Smooth muscle cell (in vitro differentiated cells): ENCODE measurements around the gene NXPH2. TPM values are rescaled to one million over a fixed set of nuclear protein-coding genes. Genes with fewer than 3 reads are reported as not detected.

ENCODE experiments used
- DNase-seq: peaks from one replicate; lab custom pipeline; 2025; ENCODE audit not compliant: unreplicated experiment; lab: John Stamatoyannopoulos, UW
- H2AFZ ChIP-seq: fragments of 200-600 bp; sonication (generic); 2 replicates; pipeline ENCODE4 v1.6.0; 2016; ENCODE audit warnings: antibody characterized with exemption, low read depth, mild to moderate bottlenecking
- H3F3A ChIP-seq: fragments of 200-600 bp; sonication (generic); 2 replicates; pipeline ENCODE4 v1.6.0; 2017; ENCODE audit warnings: antibody characterized with exemption, low read depth
- H3K27ac ChIP-seq: fragments of 200-600 bp; sonication (generic); 2 replicates; pipeline ENCODE4 v1.5.1; 2016; ENCODE audit warnings: low read depth, mild to moderate bottlenecking
- H3K27me3 ChIP-seq: fragments of 200-600 bp; sonication (generic); 2 replicates; pipeline ENCODE4 v1.6.1; 2016; ENCODE audit warnings: low read depth, mild to moderate bottlenecking
- H3K36me3 ChIP-seq: fragments of 200-600 bp; sonication (generic); 2 replicates; pipeline ENCODE4 v1.5.1; 2016; ENCODE audit warnings: low read depth
- H3K4me1 ChIP-seq: fragments of 200-600 bp; sonication (generic); 2 replicates; pipeline ENCODE4 v1.5.1; 2016; ENCODE audit warnings: low read depth
- H3K4me2 ChIP-seq: fragments of 200-600 bp; sonication (generic); 2 replicates; pipeline ENCODE4 v1.6.0; 2016; ENCODE audit warnings: mild to moderate bottlenecking
- H3K4me3 ChIP-seq: fragments of 200-600 bp; sonication (generic); 2 replicates; pipeline ENCODE4 v1.5.1; 2016; ENCODE audit warnings: mild to moderate bottlenecking
- H3K79me2 ChIP-seq: fragments of 200-600 bp; sonication (generic); 2 replicates; pipeline ENCODE4 v1.6.0; 2016; ENCODE audit warnings: low read depth, mild to moderate bottlenecking
- H3K9ac ChIP-seq: fragments of 200-600 bp; sonication (generic); 2 replicates; pipeline ENCODE4 v1.6.0; 2016; ENCODE audit warnings: low read depth
- H3K9me3 ChIP-seq: fragments of 200-600 bp; sonication (generic); replicated peaks from 2 replicates; pipeline ENCODE4 v1.5.1; 2016; ENCODE audit warnings: low read depth
- H4K20me1 ChIP-seq: fragments of 200-600 bp; sonication (generic); 2 replicates; pipeline ENCODE4 v1.6.0; 2016; ENCODE audit warnings: low read depth
- WGBS: methylation state at CpG from one replicate; pipeline ENCODE4 v1.1.7; 2016; ENCODE audit warnings: low lambda C conversion rate; 5-methylcytosine and 5-hydroxymethylcytosine counted together
- polyA plus RNA-seq: library from polyadenylated mRNA; unstranded; fragments of >200 nt; fragmentation: Nextera tagmentation; extraction: Ambion mirVana; gene quantifications from 2 replicates; pipeline ENCODE4 v1.2.1, GENCODE V29; 2016
- total RNA-seq: library from RNA; depleted of rRNA; stranded (reverse); fragments of >200 nt; gene quantifications from 2 replicates; pipeline ENCODE4 v1.2.3, GENCODE V29; 2014
- TF ChIP-seq, protein P1 (sequence below): fragments of 200-600 bp; sonication (generic); IDR thresholded peaks from 2 replicates; pipeline ENCODE4 v1.5.1; 2017; ENCODE audit warnings: borderline replicate concordance, mild to moderate bottlenecking, antibody characterized with exemption; ENCODE audit not compliant: insufficient read depth, poor library complexity, severe bottlenecking

The NXPH2 gene
- total and polyA plus RNA-seq, 2 experiments from 2014 or later = not detected

- H3K27ac ChIP-seq = no peak overlapping the region
- H3K9me3 ChIP-seq = no peaks in the 10 kb centered on the region
- no peaks in the 10 kb centered on the region for H3K36me3 ChIP-seq
- H2AFZ ChIP-seq = peak overlapping the region; percentile 10
- no peak overlapping the region for H3K4me2 ChIP-seq
- no peaks in the 10 kb centered on the region for H3K79me2 ChIP-seq
- DNase-seq = no peak
- H3K4me3 ChIP-seq = no peak overlapping the region
- H3K27me3 ChIP-seq = no peaks in the 10 kb centered on the region
- no peak overlapping the region for H3K9ac ChIP-seq
- H3F3A ChIP-seq = no peaks in the 10 kb centered on the region
- H4K20me1 ChIP-seq = no peaks in the 10 kb centered on the region
- TF ChIP-seq, protein P1, sequence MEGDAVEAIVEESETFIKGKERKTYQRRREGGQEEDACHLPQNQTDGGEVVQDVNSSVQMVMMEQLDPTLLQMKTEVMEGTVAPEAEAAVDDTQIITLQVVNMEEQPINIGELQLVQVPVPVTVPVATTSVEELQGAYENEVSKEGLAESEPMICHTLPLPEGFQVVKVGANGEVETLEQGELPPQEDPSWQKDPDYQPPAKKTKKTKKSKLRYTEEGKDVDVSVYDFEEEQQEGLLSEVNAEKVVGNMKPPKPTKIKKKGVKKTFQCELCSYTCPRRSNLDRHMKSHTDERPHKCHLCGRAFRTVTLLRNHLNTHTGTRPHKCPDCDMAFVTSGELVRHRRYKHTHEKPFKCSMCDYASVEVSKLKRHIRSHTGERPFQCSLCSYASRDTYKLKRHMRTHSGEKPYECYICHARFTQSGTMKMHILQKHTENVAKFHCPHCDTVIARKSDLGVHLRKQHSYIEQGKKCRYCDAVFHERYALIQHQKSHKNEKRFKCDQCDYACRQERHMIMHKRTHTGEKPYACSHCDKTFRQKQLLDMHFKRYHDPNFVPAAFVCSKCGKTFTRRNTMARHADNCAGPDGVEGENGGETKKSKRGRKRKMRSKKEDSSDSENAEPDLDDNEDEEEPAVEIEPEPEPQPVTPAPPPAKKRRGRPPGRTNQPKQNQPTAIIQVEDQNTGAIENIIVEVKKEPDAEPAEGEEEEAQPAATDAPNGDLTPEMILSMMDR = no peak
- peaks cover 8% of the 10 kb centered on the region for H3K4me1 ChIP-seq
Observed at GRCh38 chr2:138718405-138718804, 61.8 kb downstream of the NXPH2 start.

GRCh38 chr2:138716183-138716582, 64.0 kb downstream of the NXPH2 start:
- Histone ChIP-seq H3K27me3 (no peaks in the 10 kb centered on the region), H3K27ac (no peak overlapping the region), H3K79me2 (no peaks in the 10 kb centered on the region), H3K36me3 (no peaks in the 10 kb centered on the region), H3F3A (no peaks in the 10 kb centered on the region), H4K20me1 (no peaks in the 10 kb centered on the region), H3K4me1 (no peaks in the 10 kb centered on the region), H3K9me3 (no peaks in the 10 kb centered on the region), H3K4me3 (no peak overlapping the region), H2AFZ (no peak overlapping the region), H3K4me2 (no peak overlapping the region), H3K9ac (no peak overlapping the region)
- no peak for DNase-seq
- 81% methylated on average over 5 of the region's 5 CpGs for WGBS
- TF ChIP-seq, protein P1 = no peak

DNA sequence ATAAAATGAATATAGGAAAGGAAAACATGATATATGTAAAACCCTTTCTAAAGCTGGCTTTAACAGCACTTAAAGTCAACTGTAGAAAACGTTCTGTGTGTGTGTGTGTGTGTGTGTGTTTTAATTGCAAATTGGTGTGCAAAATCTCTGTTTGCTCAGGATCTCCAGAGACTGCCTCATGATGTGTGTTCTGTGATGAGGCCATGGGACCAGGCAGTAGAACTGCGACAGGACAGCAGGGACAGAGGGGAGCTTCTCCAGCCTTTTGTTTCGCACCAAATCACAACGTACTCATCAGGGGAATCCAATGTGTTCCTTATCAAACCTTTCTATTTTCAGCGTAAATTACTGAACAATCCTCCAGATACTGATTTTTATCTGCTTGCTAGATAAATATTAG, 66.7 kb downstream of the NXPH2 start:
- no peak overlapping the region for H3K9ac ChIP-seq
- H3K27me3 ChIP-seq = no peaks in the 10 kb centered on the region
- no peak overlapping the region for H2AFZ ChIP-seq
- no peaks in the 10 kb centered on the region for H4K20me1 ChIP-seq
- H3K4me1 ChIP-seq = peaks cover 4% of the 10 kb centered on the region
- 77% methylated on average over 5 of the region's 5 CpGs for WGBS
- no peak overlapping the region for H3K4me2 ChIP-seq
- no peaks in the 10 kb centered on the region for H3K36me3 ChIP-seq
- H3K79me2 ChIP-seq = no peaks in the 10 kb centered on the region
- TF ChIP-seq, protein P1 = no peak
- H3K9me3 ChIP-seq = no peaks in the 10 kb centered on the region
- no peak overlapping the region for H3K27ac ChIP-seq
- no peak overlapping the region for H3K4me3 ChIP-seq
- H3F3A ChIP-seq = peaks cover 6% of the 10 kb centered on the region
- DNase-seq = no peak

- 89% methylated on average over 5 of the region's 5 CpGs for WGBS
Observed at GRCh38 chr2:138713069-138713496, 67.1 kb downstream of the NXPH2 start.

More at GRCh38 chr2:138713069-138713496, 67.1 kb downstream of the NXPH2 start:
- Histone ChIP-seq H3K9ac (no peak overlapping the region), H3K36me3 (no peaks in the 10 kb centered on the region), H2AFZ (no peak overlapping the region), H3K79me2 (no peaks in the 10 kb centered on the region), H3K4me2 (no peak overlapping the region), H3K9me3 (no peaks in the 10 kb centered on the region), H3K4me1 (peaks cover 7% of the 10 kb centered on the region), H3K4me3 (no peak overlapping the region), H4K20me1 (no peaks in the 10 kb centered on the region), H3F3A (peaks cover 10% of the 10 kb centered on the region), H3K27ac (no peak overlapping the region), H3K27me3 (no peaks in the 10 kb centered on the region)
- no peak for DNase-seq
- TF ChIP-seq, protein P1 = no peak
